GM12801 (cell line): ENCODE results near the gene RARRES2.

Experiments
- CTCF ChIP-seq: IDR thresholded peaks from one replicate; pipeline ENCODE4 v1.5.1; 2011; ENCODE audit warnings: control low read depth; ENCODE audit not compliant: insufficient read length; ENCODE audit errors: extremely low read depth

Gene RARRES2

GRCh38 chr7:150341263-150342120 is at the start of gene RARRES2:
TSS of gene RARRES2 (minus strand) at chr7:150341629. CDS start at chr7:150340609, 1,020 bp downstream.
- no peak for TF ChIP-seq CTCF

GRCh38 chr7:150390205-150390604 is 48.8 kb upstream of the RARRES2 start:
- no peak for TF ChIP-seq CTCF

- no peak for TF ChIP-seq CTCF
Measured at GRCh38 chr7:150389532-150389816, 48.0 kb upstream of the RARRES2 start.

GRCh38 chr7:150388709-150389531 is 47.5 kb upstream of the RARRES2 start:
- no peak for TF ChIP-seq CTCF

- TF ChIP-seq CTCF = no peak
Measured at GRCh38 chr7:150388306-150388705, 46.9 kb upstream of the RARRES2 start.

- TF ChIP-seq CTCF = no peak
Measured at GRCh38 chr7:150385302-150385723, 43.9 kb upstream of the RARRES2 start.

- TF ChIP-seq CTCF = no peak
Measured at GRCh38 chr7:150384406-150385301, 43.2 kb upstream of the RARRES2 start.
